HUES64 (cell line): ENCODE results near the gene OTUD3. TPM values are rescaled to one million over a fixed set of nuclear protein-coding genes. Genes with fewer than 3 reads are reported as not detected.
A peak's percentile ranks its signal among the peaks of the same experiment; 100 is the strongest.
"Not testable (repeated sequence)": the region's sequence is repeated elsewhere in the genome, so short reads cannot be mapped to it uniquely, and the experiment has no call there.

Experiments used
- H3K27ac ChIP-seq: 2 replicates; pipeline ENCODE4 v1.7.0; 2013; ENCODE audit warnings: low read depth, low read length, inconsistent platforms
- H3K27me3 ChIP-seq: 2 replicates; pipeline ENCODE4 v1.6.1; 2013; ENCODE audit warnings: mild to moderate bottlenecking, low read length; ENCODE audit not compliant: insufficient read depth
- H3K36me3 ChIP-seq: 2 replicates; pipeline ENCODE4 v1.6.1; 2013; ENCODE audit warnings: mild to moderate bottlenecking, low read length; ENCODE audit not compliant: insufficient read depth
- H3K4me1 ChIP-seq: 2 replicates; pipeline ENCODE4 v1.6.1; 2013; ENCODE audit warnings: mild to moderate bottlenecking, low read length, moderate library complexity; ENCODE audit not compliant: insufficient read depth
- H3K4me3 ChIP-seq: 2 replicates; pipeline ENCODE4 v1.5.1; 2013; ENCODE audit warnings: mild to moderate bottlenecking, low read length, moderate library complexity
- H3K9ac ChIP-seq: 2 replicates; pipeline ENCODE4 v1.6.1; 2013; ENCODE audit warnings: mild to moderate bottlenecking, low read depth, low read length
- H3K9me3 ChIP-seq: 2 replicates; pipeline ENCODE4 v1.6.1; 2013; ENCODE audit warnings: low read depth, low read length; ENCODE audit not compliant: insufficient read depth
- WGBS: fragments of 150-250, 120-280 bp; methylation state at CpG from one replicate; pipeline ENCODE4 v1.1.7; 2013; ENCODE audit warnings: missing lambda C conversion rate; 5-methylcytosine and 5-hydroxymethylcytosine counted together
- polyA plus RNA-seq, 2 experiments: library from polyadenylated mRNA; stranded (reverse); fragments of 50-300 nt; gene quantifications; one replicate each; pipeline ENCODE4 v1.2.3, GENCODE V29; 2013

OTUD3 gene, protein sequence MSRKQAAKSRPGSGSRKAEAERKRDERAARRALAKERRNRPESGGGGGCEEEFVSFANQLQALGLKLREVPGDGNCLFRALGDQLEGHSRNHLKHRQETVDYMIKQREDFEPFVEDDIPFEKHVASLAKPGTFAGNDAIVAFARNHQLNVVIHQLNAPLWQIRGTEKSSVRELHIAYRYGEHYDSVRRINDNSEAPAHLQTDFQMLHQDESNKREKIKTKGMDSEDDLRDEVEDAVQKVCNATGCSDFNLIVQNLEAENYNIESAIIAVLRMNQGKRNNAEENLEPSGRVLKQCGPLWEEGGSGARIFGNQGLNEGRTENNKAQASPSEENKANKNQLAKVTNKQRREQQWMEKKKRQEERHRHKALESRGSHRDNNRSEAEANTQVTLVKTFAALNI
- 4.9 TPM for polyA plus RNA-seq (2013, experiment 1 of 2)
- polyA plus RNA-seq (2013, experiment 2 of 2): 5.3 TPM

DNA sequence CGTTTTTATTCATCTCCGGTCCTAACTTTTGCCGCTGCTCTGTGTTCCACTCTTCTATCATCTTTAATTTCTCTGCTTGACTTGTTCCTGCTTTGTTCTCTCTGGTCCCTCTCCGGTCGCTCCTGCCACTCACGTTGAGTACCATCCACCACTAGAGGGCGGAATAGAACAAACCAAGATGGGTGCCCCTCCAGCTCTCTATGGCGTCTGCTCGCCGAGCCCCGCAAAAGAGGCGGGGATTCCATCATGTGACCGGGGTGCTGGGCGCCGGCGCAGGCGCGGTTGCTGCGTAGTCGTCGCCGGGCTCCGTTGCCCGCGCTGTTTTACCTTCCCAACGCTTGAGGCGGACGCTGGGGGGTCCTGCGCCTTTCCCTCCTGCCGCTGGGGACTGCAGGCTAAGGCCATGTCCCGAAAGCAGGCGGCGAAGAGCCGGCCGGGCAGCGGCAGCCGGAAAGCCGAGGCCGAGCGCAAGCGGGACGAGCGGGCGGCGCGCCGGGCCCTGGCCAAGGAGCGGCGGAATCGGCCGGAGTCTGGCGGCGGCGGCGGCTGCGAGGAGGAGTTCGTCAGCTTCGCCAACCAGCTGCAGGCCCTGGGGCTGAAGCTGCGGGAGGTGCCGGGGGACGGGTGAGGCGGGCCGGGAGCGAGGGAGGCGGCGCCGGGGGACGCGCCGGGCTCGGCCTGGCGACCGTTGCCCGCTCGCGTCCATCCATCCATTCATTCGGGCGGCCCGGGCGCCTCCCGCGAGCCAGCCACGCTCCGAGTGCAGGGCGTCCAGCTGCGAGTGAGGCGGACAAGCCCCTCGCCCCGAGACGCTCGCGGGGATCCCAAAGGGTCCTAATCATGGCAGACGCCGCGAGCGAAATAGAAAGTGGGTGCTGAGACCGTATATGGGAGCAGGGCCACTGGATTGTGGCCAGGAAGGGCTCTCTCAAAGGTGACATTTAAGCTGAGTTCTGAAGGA is at the start of gene OTUD3:
Gene OTUD3, plus strand, starts transcription at position 285 of the 961 bp plus-strand sequence. Its CDS starts 119 bp downstream, at position 404.
- under 1% methylated on average over 97 of the region's 97 CpGs for WGBS
- Histone ChIP-seq H3K36me3 (peaks cover 2% of the 10 kb centered on the region), H3K9me3 (no peaks in the 10 kb centered on the region), H3K4me1 (no peaks in the 10 kb centered on the region), H3K9ac (peak within 1 kb of the TSS; percentile 87), H3K27me3 (no peaks in the 10 kb centered on the region), H3K4me3 (peak within 1 kb of the TSS; percentile 91), H3K27ac (peak within 1 kb of the TSS; percentile 83; the same call in 1 of the 2 replicates)

DNA sequence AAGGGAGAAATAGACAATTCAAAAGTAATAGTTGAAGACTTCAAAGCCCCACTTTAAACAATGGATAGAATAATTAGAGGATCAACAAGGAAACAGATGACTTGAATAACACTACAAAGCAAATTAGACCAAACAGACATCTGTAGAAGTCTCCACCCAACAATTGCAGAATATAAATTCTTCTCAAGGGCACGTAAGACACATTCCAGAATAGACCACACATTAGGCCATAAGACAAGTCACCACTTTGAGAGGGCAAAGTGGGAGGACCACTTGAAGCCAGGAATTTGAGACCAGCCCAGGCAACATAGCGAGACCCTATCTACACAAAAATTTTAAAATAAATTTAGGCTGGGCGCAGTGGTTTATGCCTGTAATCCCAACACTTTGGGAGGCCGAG is 46.6 kb upstream of the OTUD3 start:
- Histone ChIP-seq H3K36me3 (no peaks in the 10 kb centered on the region), H3K4me1 (no peaks in the 10 kb centered on the region), H3K27ac (no peak overlapping the region), H3K9me3 (0 out of 2 replicates have a peak, but pooled peaks cover 3% of the 10 kb centered on the region), H3K4me3 (no peak overlapping the region), H3K27me3 (no peaks in the 10 kb centered on the region), H3K9ac (no peak overlapping the region)
- WGBS: 95% methylated on average over 4 of the region's 4 CpGs

DNA sequence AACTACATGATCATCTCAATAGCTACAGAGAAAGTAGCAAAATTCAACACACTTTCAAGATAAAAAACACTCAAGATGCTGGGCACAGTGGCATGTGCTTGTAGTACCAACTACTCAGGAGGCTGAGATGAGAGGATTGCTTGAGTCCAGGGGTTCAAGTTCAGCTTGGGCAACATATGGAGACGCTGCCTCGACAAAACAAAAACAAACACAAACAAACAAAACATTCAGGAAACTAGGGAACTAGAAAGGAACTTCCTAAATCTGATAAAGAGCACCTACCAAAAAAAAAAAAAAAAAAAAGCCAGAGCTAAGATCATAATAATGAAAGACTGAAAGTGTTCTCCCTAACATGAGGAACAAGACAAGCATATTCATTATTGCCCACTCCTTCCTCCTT is 44.3 kb upstream of the OTUD3 start:
- H3K27me3 ChIP-seq: no peaks in the 10 kb centered on the region
- no peaks in the 10 kb centered on the region for H3K4me1 ChIP-seq
- 95% methylated on average over 2 of the region's 2 CpGs for WGBS
- no peak overlapping the region for H3K4me3 ChIP-seq
- H3K36me3 ChIP-seq: no peaks in the 10 kb centered on the region
- no peaks in the 10 kb centered on the region for H3K9me3 ChIP-seq
- no peak overlapping the region for H3K27ac ChIP-seq
- H3K9ac ChIP-seq: no peak overlapping the region

DNA sequence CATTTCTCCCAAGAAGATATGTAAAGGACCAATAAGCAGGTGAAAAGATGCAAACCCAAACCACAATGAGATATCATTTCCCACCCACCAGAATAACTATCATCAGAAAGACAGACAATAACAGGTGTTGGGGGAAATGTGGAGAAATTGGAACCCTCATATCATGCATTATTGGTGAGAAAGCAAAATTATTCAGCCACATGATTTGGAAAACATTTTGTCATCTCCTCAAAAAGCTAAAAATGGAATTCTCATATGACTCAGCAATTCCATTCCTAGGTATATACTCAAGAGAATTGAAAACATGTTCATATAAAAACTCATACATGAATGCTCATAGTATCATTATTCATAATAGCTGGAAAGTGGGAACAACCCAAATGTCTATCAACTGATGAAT is 42.0 kb upstream of the OTUD3 start:
- Histone ChIP-seq H3K27ac (no peak overlapping the region), H3K27me3 (no peaks in the 10 kb centered on the region), H3K4me1 (0 out of 2 replicates have a peak, but pooled peaks cover 1% of the 10 kb centered on the region), H3K9me3 (no peaks in the 10 kb centered on the region), H3K36me3 (no peaks in the 10 kb centered on the region), H3K4me3 (no peak overlapping the region), H3K9ac (no peak overlapping the region)

DNA sequence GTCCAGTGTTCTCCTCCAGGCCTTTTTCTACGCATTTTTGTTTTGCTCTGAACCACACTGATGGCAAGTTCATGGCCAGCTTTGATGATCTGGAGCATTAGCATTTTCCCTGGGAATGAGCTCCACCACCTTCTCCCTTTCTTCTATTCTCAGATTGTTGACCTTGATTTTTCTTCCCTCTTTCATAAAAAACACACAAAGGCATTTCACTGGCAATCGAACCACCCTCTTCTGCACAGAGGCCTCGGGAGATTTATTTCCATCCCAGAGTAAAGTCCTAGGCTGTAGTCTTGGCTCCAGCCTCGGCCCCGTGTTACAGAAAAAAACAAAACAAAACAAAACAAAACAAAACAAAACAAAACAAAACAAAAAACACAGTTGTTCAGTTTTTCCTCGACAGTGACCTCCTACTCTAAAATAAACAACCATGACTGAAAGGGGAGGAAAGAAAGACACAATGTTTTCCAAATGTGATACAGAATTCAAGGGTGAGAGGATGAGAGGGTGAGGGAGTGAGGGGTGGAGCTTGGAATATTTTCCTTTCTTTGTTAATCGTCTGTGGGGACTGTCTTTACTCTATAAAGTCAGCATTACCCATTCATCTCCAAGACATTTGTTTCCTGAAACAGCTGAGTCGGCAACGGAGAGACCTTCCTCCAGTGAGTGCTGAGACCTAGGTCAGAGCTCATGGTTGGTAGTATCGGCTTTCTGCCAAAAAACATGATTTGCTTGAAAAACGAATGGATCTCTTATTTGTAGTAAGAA is 37.3 kb upstream of the OTUD3 start:
- WGBS: 73% methylated on average over 10 of the region's 11 CpGs
- no peak overlapping the region for H3K27ac ChIP-seq
- no peaks in the 10 kb centered on the region for H3K36me3 ChIP-seq
- H3K27me3 ChIP-seq: no peaks in the 10 kb centered on the region
- no peak overlapping the region for H3K9ac ChIP-seq
- 0 out of 2 replicates have a peak, but pooled peaks cover 3% of the 10 kb centered on the region for H3K4me1 ChIP-seq
- no peak overlapping the region for H3K4me3 ChIP-seq
- no peaks in the 10 kb centered on the region for H3K9me3 ChIP-seq

DNA sequence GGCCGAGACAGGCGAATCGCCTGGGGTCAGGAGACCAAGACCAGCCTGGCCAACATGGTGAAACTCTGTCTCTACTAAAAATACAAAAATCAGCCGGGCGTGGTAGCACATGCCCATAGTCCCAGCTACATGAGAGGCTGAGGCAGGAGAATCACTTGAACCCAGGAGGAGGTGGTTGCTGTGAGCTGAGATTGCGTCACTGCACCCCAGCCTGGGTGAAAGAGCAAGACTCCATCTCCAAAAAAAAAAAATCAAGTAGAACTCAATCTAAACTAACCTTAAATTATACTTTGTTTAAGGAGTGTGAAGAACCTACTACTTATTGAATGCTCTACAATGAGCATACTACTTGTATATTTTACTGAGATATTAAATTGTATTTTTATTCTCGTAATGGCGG is 36.6 kb upstream of the OTUD3 start:
- H3K4me1 ChIP-seq: peaks cover 10% of the 10 kb centered on the region; the same call in 1 of the 2 replicates
- H3K27me3 ChIP-seq: no peaks in the 10 kb centered on the region

DNA sequence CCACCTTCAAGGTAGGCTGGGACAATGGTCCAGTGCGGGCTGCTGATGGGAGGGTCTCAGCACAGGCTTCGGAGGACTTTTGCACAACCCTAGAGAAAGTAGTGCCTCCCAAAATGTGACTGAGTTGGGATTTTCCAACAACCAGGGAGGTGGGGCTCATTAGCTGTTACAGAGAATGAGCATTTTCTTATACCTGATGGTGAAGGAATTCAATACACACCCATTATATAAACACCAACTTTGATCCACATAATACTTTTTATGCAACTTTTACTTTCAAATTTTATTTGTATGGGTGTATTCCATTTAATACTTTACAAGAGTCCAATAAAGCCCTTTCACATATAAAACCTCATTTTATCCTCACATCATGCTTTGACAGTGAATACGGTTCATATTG is 35.9 kb upstream of the OTUD3 start:
- H3K27me3 ChIP-seq: no peaks in the 10 kb centered on the region
- WGBS: 96% methylated on average over 3 of the region's 3 CpGs
- no peaks in the 10 kb centered on the region for H3K9me3 ChIP-seq
- H3K36me3 ChIP-seq: no peaks in the 10 kb centered on the region
- no peak overlapping the region for H3K27ac ChIP-seq
- no peak overlapping the region for H3K9ac ChIP-seq
- H3K4me1 ChIP-seq: peaks cover 11% of the 10 kb centered on the region; the same call in 1 of the 2 replicates
- H3K4me3 ChIP-seq: no peak overlapping the region

More for the DNA sequence above, 36.6 kb upstream of the OTUD3 start:
- Histone ChIP-seq H3K27ac (no peak overlapping the region), H3K9ac (no peak overlapping the region), H3K9me3 (no peaks in the 10 kb centered on the region), H3K36me3 (no peaks in the 10 kb centered on the region), H3K4me3 (no peak overlapping the region)
- over 99% methylated on average over 6 of the region's 8 CpGs for WGBS

DNA sequence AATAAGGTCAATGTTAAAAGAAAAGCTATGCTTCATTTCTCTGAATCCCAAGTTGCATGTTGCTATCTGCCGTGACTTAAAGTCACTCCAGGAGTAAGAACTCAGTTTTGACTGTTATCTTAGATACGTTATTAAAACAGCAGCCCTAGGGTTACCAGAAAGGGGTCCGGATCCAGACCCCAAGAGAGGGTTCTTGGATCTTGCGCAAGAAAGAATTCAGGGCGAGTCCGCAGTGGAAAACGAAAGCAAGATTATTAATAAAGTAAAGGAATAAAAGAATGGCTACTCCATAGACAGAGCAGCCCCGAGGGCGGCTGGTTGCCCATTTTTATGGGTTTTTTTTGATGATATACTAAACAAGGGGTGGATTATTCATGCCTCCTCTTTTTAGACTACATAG is 34.9 kb upstream of the OTUD3 start:
- H3K36me3 ChIP-seq, H3K9ac ChIP-seq, H3K4me3 ChIP-seq, H3K9me3 ChIP-seq, H3K27me3 ChIP-seq, H3K27ac ChIP-seq: not testable (repeated sequence)
- WGBS: 86% methylated on average over 9 of the region's 9 CpGs
- H3K4me1 ChIP-seq: peaks cover 11% of the 10 kb centered on the region; the same call in 1 of the 2 replicates

DNA sequence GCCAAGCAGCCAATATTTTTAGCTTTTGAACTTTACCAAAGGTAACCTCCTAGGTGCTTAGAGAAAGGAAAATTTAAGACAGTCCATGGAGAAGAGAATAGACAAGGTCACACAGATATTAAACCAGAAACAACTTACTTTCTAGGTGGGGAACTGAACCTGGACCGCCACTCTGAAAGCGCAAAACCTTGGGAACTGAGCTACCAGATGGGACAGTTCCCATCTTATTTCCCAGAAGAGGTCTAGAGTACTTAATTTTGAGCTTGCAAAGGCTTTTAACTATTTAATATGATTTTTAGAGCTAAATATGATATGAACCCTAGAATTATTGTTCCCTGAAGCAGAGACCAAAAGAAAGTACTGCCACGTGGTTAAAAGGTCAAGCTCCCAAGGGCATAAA is 32.9 kb upstream of the OTUD3 start:
- not testable (repeated sequence) for H3K9ac ChIP-seq, H3K27ac ChIP-seq, H3K9me3 ChIP-seq, H3K4me3 ChIP-seq, H3K36me3 ChIP-seq, H3K27me3 ChIP-seq
- H3K4me1 ChIP-seq: peaks cover 11% of the 10 kb centered on the region; the same call in 1 of the 2 replicates
- 87% methylated on average over 3 of the region's 3 CpGs for WGBS

DNA sequence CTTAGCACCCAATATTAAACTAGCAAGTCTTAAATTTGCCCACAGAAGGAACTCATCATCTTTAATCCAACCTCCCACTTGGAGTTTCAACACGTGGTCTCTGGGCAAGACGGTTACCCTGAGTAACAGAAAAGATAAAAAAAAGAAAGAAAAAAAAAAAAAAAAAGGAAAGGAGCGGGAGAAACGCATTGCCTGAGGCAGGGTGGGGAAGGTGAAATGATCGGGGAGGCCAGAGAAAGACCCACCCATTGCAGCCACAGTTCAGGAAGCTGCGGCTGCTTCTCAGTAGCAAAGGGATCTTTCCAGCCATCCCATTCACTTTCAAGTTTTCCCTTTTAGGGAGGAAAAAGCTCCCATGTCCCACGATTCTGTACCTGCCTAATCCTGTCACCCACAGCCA is 32.0 kb upstream of the OTUD3 start:
- Histone ChIP-seq H3K9ac (no peak overlapping the region), H3K27me3 (no peaks in the 10 kb centered on the region), H3K9me3 (no peaks in the 10 kb centered on the region), H3K4me3 (no peak overlapping the region), H3K36me3 (no peaks in the 10 kb centered on the region), H3K27ac (no peak overlapping the region), H3K4me1 (peaks cover 10% of the 10 kb centered on the region; the same call in 1 of the 2 replicates)
- WGBS: 43% methylated on average over 7 of the region's 7 CpGs
